Neural cell (in vitro differentiated cells): Measurements from ENCODE around the gene TMEM269.
"Not testable (repeated sequence)": the region's sequence is repeated elsewhere in the genome, so short reads cannot be mapped to it uniquely, and the experiment has no call there.

Experiments
- EP300 ChIP-seq: fragments of 450-650 bp; conservative IDR thresholded peaks from 2 replicates; pipeline ENCODE4 v1.6.1; 2014; ENCODE audit warnings: antibody characterized with exemption, mild to moderate bottlenecking, moderate library complexity; ENCODE audit not compliant: poor library complexity, severe bottlenecking
- EZH2 ChIP-seq: fragments of 200-600, 300-800 bp; shearing (Covaris generic), sonication (generic); IDR thresholded peaks from 2 replicates; pipeline ENCODE4 v1.6.1; 2014; ENCODE audit warnings: antibody characterized with exemption, low read length, borderline replicate concordance, mild to moderate bottlenecking; ENCODE audit not compliant: insufficient read depth, poor library complexity, severe bottlenecking
- RAD21 ChIP-seq: fragments of 450-650 bp; conservative IDR thresholded peaks from 2 replicates; pipeline ENCODE4 v1.6.1; 2014; ENCODE audit warnings: antibody characterized with exemption, mild to moderate bottlenecking, moderate library complexity
- TF ChIP-seq, protein P1 (sequence below): fragments of 450-650 bp; IDR thresholded peaks from 2 replicates; pipeline ENCODE4 v1.5.1; 2014; ENCODE audit warnings: antibody characterized with exemption, mild to moderate bottlenecking, moderate library complexity; ENCODE audit not compliant: poor library complexity, severe bottlenecking
- TF ChIP-seq, protein P2 (sequence below): IDR thresholded peaks from 2 replicates; pipeline ENCODE4 v1.6.1; 2012; ENCODE audit warnings: borderline replicate concordance

DNA sequence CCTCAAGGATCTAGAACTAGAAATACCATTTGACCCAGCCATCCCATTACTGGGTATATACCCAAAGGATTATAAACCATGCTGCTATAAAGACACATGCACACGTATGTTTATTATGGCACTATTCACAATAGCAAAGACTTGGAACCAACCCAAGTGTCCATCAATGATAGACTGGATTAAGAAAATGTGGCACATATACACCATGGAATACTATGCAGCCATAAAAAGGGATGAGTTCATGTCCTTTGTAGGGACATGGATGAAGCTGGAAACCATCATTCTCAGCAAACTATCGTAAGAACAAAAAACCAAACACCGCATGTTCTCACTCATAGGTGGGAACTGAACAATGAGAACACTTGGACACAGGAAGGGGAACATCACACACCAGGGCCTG is 30.0 kb downstream of the TMEM269 start:
- TF ChIP-seq, protein P1, sequence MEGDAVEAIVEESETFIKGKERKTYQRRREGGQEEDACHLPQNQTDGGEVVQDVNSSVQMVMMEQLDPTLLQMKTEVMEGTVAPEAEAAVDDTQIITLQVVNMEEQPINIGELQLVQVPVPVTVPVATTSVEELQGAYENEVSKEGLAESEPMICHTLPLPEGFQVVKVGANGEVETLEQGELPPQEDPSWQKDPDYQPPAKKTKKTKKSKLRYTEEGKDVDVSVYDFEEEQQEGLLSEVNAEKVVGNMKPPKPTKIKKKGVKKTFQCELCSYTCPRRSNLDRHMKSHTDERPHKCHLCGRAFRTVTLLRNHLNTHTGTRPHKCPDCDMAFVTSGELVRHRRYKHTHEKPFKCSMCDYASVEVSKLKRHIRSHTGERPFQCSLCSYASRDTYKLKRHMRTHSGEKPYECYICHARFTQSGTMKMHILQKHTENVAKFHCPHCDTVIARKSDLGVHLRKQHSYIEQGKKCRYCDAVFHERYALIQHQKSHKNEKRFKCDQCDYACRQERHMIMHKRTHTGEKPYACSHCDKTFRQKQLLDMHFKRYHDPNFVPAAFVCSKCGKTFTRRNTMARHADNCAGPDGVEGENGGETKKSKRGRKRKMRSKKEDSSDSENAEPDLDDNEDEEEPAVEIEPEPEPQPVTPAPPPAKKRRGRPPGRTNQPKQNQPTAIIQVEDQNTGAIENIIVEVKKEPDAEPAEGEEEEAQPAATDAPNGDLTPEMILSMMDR: not testable (repeated sequence)
- TF ChIP-seq, protein P2, sequence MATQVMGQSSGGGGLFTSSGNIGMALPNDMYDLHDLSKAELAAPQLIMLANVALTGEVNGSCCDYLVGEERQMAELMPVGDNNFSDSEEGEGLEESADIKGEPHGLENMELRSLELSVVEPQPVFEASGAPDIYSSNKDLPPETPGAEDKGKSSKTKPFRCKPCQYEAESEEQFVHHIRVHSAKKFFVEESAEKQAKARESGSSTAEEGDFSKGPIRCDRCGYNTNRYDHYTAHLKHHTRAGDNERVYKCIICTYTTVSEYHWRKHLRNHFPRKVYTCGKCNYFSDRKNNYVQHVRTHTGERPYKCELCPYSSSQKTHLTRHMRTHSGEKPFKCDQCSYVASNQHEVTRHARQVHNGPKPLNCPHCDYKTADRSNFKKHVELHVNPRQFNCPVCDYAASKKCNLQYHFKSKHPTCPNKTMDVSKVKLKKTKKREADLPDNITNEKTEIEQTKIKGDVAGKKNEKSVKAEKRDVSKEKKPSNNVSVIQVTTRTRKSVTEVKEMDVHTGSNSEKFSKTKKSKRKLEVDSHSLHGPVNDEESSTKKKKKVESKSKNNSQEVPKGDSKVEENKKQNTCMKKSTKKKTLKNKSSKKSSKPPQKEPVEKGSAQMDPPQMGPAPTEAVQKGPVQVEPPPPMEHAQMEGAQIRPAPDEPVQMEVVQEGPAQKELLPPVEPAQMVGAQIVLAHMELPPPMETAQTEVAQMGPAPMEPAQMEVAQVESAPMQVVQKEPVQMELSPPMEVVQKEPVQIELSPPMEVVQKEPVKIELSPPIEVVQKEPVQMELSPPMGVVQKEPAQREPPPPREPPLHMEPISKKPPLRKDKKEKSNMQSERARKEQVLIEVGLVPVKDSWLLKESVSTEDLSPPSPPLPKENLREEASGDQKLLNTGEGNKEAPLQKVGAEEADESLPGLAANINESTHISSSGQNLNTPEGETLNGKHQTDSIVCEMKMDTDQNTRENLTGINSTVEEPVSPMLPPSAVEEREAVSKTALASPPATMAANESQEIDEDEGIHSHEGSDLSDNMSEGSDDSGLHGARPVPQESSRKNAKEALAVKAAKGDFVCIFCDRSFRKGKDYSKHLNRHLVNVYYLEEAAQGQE: not testable (repeated sequence)
- TF ChIP-seq RAD21, EZH2, EP300: not testable (repeated sequence)
